Activated naive CD8-positive, alpha-beta T cell treated with anti-CD3 and anti-CD28 coated beads, Interleukin-2, amount 50 U/mL, for 16 hours (primary cell): ENCODE results near the gene RAMACL.
"Not testable (repeated sequence)": the region's sequence is repeated elsewhere in the genome, so short reads cannot be mapped to it uniquely, and the experiment has no call there.

ENCODE experiments used
- DNase-seq: peaks from one replicate; pipeline ENCODE4 v3.0.0-alpha.2; 2020; ENCODE audit warnings: low read depth, low spot score

The RAMACL gene

DNA sequence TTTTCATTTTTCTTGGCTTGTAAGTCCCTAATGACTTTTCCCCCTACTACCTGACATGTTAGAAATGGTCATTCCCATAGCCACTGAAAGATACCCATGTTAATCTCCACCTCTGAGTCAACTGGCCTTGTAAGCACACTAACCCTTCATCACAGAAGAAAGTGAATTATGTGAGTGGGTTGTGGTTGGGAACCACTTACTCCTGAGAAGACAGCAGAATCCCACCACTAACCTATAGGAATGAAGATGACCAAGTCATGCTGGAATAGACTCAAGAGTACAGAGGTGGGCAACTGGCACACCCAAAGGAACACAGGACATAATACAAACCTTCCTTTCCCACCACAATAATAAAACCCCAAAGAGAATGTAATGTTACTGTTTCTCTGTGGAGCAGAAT is 30.1 kb downstream of the RAMACL start:
- no peak for DNase-seq

DNA sequence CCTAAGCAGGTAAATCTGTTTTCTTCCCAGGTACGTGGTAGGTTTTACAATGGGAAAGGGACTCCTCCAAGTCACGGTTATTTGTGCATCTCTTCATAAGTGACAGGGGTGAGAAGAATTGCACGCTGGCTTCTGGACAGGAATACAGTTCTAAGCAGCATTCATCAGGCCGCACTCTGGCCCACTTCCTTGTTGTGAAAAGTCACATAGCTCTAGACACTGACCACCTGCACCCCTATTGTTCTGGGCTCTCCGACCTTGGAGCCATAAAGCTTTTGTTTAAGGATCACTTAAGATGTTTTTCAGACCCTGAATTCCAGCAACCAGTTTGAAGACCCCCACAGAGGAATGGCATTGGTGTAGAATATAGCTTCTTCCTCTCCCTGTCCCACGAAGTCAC is 31.4 kb downstream of the RAMACL start:
- DNase-seq: no peak

DNA sequence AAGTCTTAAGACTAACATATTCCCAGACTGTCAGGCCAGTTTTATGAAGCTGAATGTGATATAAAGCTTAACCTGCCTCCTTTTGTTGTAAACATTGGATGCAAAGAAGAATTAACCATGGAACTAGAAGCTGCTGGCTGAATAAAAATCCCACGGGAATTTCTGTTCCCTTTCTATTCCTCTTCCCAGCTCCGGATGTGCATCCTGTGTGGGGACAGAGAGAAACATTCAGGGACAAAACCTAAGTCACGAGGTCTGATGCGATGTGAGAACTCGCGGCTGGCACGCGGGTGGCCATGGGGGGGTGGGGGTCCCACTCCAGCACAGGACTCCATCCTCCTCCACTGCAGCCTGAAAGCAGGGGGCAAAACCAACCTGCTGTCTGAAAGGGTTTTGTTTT is 32.2 kb downstream of the RAMACL start:
- DNase-seq: no peak

DNA sequence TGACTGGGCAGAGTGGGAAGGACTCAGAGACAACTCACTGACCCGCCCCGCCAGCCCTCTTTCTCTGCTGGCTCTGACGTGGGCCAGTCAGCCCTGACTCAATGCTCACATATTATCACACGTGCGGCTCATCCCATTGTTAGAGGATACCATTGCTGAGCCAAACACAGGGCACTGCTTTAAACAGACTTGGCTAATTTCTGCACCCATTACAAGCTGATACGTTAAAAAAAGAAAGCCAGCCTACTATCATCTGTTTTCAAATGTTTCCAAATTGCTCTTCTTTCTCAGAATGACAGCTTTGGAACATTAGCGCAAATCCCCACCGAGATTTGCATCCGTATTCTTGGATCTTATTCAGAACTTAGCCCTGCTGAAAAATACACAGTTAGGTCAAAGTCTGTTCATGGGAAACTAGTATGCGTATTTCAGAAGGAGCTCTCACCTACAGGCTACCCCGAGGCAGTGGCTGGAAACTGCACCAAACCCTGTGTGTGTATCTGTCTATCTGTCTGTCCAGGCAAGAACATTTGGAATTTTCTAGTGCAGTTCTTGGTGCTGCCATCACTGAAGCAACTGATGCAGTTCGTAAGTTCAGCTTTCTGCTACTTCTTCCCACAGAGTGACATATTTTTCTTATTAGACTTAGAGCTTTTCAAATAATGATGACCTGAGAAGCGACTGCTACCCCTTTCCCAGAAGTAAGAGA is 32.8 kb downstream of the RAMACL start:
- no peak for DNase-seq

DNA sequence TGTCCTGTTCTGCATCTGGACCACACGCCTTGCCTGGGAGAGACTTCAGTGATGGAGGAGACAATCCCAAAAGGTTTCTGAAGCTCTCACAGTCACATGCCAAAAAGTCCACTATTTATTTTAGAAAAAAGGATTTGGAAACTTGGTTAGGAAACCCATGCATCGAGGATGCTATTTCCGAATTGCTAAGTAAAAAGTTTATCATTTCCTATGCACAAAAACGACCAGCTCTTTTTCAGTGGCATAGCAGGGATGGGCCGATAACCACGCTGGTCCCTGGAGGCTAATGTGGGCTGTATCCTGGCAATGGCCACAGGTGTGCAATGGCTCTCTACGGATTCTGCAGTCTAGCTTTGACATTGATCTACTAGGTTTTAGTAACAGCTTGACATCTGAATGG is 33.9 kb downstream of the RAMACL start:
- DNase-seq: no peak

DNA sequence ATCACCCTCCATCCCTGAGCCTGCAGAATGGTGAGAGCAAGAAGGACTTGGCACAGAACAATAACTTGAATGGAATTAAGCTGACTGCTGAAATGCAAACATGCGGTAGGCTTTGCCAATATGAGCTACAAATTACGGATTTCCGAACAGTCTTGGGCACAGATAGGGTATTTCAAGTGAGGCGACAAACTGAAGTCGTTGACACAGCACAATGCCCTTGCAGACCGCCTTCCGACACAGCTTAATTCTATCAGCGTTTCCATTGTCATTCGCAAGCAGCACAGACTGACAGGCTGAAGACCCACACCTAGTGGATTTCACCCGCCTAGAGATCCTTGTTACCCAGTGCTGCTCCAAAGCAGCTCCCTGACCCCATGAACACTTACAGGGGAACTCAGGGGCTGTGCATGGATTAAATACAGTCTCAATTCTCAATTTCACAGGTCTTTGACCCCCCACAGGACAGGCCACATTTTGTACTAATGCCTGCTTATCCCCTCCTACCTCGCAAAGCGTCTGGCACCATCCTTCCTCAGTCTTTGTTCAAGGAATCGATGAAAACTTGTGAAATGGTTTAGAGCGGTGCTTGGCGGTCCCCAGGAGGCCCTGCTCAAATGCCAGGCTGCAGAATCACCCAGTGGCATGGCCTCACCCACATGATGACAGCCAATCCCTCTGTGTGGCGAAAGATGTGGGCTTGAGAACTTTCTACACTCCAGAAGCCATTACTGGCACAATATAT is 34.6 kb downstream of the RAMACL start:
- no peak for DNase-seq

DNA sequence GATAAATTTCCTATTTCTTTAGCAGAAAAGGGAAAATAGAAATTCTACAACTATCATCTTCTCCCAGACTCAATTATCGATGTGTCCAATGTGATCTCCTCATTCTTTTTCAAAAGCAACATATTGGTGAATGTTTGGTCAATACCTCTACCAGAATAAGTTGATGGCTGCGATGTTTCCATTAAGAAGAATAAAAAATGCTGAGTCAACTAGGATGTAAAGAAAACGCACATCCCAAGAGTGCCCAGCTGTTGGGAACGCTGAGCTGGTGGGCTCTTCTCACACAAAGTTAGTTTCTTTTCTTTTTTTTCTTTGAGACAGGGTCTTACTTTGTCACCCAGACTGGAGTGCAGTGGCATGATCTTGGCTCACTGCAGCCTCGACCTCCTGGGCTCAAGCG is 39.8 kb downstream of the RAMACL start:
- no peak for DNase-seq

DNA sequence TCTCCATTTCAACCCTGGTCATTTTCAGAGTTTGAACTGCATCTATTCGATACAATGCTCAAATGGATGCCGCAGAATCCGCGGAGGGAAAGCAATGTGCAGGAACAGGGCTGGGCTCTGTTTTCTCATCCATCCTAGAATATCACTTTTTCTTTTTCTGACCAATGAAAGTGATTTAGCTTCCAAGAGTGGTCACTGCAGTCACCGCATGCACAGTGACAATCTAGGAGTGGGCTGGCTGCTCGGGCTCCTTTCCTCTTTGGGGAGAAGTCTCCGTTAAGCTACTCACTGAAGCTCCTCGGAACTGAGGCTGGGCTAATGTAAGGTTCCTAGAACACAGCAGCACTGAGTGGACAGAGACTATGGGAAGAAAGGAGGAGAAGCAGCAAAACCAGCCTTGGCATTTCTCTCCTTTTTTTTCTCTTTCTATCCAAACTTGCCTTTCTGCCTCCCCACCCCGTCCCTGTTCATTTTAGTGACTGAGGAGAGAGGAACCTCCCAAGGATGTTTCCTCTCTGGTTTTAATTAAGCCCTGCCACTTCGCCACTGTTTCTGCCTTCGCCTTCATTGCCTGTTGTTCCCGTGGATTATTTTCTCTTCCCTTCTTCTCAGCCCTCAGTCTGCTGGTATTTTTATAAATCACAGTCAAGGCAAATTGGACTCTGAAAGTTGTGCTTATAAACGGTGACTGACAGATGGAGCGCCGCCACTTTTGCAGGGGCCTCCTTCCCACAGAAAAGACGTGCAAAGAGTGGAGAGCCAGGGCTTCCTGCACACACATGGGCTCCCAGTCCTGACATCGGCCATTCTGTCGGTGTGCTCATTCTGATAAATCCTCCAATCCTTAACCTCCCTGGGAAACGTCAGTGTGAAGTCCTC is 41.1 kb downstream of the RAMACL start:
- no peak for DNase-seq

DNA sequence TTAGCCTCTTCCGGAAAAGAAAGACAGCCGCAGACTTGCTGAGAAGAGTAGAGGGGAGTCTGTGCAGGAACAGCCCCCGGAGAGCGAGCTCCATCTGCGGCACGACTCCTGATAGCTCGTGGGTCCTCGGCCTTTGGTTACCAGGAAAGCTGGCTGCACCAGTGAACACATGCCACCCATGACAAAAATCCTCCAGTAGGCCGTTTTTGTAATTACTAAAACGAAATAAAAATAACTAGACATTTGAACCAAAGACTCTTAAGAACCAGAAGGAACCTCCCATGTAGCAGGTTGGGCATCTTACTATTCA is 42.2 kb downstream of the RAMACL start:
- DNase-seq: no peak

DNA sequence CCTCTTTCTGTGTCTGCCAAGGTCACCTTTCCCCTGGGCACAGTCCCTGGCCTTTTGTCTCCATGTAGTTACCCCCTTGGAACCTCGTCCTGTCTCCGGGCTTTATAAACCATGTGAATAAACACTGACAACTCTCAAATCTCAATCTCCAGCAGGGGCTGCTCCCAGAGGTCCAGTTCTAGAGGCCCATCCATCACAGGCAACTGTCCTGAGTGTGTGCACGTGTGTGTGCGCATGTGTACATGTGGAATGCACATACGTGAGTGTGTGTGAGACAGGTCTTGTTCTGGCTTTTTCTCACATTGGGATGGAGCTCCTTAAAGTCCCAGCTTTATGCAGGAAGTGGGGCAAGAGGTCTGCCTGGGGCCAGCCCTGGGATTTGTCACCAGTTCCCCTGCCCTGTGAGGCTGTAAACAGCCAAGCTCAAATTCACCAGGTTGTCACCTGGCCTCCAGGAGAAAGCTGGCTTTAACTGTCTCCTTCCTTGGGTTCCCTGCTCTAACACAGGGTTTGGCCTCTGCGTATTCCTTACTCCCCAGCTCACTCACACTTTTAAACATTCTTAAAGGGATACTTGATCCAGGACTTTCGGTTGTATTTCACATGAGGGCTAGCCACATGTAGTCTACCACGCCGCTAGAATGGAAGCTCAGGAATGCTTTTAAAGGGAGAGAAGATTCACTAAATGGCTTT is 42.7 kb downstream of the RAMACL start:
- DNase-seq: no peak

DNA sequence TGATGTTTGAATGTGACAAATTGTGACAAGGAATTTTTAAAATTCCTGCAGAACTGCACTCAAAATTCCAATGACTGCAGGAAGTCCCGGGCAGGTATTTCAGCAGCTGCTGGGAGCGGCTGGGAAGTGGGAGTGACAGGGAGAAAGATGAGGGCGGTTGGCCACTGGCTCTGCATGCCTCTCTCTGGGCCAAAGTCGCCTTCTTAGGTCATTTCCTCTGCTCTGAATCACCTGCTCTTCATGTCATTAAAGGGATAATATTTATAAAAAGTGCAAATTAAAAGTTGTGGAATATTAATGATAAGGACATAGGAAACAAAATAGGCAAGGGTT is 43.9 kb downstream of the RAMACL start:
- no peak for DNase-seq

DNA sequence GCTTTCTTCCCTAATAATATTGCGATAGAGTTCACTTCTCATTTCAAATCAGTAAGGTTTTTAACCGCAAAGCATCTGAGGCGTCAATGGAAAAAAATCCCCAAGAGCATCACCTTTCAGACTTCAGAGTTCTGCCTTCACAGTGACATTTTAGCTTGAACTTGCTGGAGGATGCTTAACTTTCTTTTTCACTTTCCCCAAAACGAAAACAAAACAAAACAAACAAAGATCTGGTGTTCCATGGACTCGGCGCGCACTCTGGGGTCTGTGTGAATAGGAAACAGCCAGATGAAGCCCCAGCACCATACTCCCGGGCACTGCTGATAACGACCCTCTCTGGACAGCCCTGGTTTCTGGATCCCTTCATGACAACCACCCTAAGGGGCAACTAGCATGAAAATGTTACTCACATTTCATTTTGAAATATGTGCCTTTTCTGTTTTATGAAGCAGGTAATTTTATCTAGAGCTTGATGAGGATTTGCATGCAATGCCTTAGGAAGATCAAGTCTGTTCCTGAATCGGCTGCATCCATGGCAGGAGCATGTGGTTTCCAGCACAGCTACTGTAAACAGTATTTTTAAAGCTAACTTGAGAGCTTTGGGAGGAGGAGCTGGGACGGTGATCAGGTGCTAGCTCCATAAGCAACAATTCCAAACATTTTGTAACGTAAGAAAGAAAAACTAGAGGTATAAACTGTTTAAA is 44.5 kb downstream of the RAMACL start:
- no peak for DNase-seq

DNA sequence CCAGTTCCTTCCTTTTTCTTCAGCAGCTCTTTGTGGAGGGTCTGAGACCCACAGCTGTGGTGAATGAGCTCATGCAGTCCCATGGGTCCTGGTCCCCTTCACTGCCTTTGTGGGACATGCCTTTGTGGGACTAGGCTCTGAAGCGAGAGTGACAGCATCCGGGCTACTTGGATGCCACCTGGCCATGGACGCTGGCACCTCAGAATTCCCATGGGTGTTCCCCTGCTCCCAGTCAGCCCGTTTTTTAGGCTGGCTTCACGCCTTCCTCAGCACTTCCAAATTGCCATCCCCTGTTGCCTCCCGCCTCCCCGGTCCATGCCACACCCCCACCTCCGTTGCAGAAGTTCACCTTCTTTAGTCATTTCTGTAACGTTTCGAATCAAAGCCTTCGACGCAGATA is 45.1 kb downstream of the RAMACL start:
- DNase-seq: no peak

DNA sequence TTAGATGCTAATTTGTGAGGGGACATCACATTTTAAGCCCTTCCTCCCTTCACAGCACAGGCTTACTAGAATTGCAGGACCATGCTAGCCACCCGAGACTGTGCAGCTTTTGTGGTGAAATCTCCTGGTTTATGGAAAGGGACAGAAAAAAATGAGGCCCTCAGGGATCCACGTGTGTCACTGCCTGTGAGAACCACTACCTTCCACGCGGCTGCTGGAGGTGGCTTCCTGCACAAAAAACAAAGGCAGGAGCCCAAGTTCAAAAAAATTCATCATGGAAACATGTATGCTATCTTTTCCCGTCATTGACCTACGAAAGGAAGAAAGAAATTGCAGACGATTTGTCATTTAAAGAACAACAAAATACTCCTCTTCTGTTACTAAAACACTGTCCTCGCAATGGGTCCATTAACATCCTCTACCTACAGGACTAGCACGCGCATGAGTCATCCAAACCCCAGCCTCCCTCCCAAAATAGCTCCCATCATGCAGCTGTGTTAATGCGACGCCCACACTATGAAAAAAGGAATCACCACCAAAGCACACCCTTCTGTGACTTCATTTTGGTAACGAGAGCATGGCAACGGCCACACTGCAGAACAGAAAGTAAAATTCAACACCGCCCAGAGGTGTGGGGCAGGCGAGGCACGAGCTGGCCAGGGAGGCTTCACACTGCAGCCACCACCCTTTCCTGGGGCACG is 45.7 kb downstream of the RAMACL start:
- no peak for DNase-seq

DNA sequence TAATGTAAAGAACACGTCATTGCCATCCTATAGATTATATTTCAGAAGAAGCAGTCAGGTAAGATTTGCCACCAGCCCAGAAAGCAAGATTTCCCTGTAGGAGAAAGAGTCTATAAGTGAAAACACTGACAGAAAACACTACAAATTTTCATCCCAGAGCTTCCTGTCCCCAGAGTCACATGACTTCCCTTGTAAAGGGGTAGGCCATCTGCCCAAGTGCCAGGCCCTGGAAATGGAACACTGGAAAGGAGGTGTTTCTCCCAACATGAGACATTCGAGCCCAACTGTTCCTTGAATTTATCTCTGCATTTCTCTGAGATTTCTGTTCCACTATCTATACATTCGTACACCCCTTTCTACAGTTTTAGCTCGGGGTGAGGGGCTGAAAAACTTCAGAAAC is 46.9 kb downstream of the RAMACL start:
- DNase-seq: no peak

DNA sequence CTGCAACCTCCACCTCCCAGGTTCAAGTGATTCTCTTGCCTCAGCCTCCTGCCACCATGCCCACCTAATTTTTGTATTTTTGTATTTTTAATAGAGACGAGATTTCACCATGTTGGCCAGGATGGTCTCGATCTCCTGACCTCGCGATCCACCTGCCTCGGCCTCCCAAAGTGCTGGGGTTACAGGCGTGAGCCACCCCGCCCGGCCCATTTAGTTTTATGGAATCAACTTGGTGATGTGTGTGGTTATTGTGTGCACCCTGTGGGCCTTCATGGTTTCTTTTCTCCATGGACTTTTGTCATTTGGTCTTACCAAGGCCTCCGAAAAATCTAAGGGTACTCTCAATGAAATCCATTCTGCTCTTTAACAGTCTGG is 47.5 kb downstream of the RAMACL start:
- not testable (repeated sequence) for DNase-seq

DNA sequence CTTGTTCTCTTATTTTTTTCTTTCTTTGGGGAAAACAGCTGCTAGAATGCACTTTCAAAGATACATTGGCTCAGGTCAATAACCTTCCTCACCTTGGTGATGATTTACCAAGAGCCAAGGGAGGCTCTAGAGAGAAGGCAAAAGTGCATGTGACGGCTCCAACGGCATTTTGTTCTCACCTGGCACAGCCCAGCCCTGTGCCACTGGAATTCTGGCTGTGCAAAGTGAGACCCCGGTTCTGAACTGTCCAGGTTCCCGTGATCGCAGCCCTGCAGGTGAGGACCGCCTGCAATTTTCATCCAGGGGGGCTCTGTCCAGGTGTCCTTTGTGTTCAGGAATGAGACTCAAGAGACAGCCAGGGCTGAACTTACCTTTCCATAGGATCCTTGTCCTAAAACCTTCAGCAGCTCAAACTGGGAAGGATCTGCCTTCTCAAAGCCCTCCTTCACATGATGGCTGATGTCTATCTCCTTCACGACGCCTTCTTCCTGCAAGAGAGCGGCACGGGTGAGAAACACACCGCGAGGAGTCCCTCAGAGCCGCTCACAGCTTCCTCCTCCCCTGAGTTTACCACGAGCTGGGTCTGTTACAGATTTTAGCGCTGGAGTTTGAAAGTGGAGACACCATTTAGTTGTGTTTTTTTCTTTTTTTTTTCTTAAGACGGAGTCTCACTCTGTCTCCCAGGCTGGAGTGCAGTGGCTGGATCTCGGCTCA is 48.0 kb downstream of the RAMACL start:
- no peak for DNase-seq

DNA sequence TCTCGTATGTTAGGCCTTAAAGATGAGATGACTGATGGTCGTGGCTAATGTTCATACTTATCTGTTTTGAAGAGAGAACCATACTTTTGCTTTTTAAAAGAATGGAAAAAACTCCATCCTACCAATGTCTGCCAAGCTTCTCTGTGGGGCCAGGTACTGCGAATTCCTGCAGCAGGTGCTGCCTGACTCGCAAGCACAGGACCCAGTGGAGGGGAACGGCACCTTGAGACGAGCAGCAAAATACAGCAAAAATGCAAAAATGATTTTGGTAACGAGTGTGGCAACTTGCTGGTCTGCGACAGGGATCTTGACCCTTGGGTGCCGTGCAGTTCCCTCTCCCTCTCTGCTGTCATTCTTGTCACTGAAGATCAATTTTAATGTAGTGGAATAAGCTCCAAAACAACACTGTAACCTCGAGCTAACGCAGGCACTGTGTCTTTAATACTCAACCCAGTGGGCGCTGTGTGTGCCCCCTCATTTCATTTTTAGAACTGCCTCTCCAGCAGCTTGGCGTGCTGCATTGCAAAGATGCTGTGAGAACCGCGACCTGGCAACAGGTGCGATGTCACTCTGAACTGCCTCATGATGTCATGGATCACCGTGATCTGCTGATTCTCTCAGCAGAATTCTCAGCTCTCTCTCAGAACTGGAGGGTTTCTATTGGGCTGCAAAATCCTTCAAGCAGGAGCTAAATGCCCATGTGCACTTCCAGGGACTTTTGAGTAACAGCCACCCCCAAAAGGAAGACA is 51.6 kb downstream of the RAMACL start:
- no peak for DNase-seq

DNA sequence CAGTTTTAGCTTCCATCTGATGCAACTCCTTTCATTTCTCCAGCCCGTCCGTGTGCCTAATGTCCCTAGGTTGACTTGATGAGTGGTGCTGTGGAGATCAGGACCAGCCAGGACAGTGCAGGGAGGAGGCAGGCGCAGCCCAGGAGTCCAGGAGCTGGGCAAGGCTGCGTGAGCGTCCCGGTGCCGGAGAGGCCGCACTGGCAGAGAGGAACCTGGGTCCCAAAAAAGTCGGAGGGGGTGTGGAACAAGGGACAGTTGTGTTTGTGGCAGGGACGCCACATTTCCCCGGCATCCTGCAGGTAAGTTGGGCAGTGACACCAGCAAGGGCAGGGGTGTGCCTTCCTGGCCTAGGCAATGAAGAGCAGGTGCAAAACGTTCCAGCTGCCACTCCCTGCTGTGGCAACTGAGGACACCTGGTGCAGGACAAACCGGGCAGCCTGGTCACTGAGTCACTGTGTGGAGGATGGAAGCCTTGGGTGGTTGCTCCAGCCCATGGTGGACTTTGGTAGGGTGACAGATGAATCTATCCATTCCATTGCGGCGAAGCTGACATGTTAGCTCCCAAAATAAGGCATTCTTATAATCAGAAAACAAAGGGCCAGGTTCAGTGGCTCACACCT is 53.2 kb downstream of the RAMACL start:
- DNase-seq: no peak
